HL-60 (cell line): Measurements from ENCODE around the gene ZNG1A.
"Not testable (repeated sequence)": the region's sequence is repeated elsewhere in the genome, so short reads cannot be mapped to it uniquely, and the experiment has no call there.

ENCODE experiments used
- DNase-seq, 2 experiments: peaks; one replicate each; pipeline ENCODE4 v3.0.0-alpha.2; 2010 to 2020; ENCODE audit warnings: low read depth in 1 of 2, low spot score in 1 of 2
- H3K27ac ChIP-seq: fragments of 250-450 bp; sonication (Bioruptor Pico); replicated peaks from 2 replicates; pipeline ENCODE4 v1.5.1; 2020; ENCODE audit warnings: mild to moderate bottlenecking, moderate library complexity
- H3K27me3 ChIP-seq: fragments of 250-450 bp; sonication (Bioruptor Pico); 2 replicates; pipeline ENCODE4 v1.5.1; 2021; ENCODE audit warnings: mild to moderate bottlenecking, moderate library complexity; ENCODE audit not compliant: insufficient read depth, poor library complexity, severe bottlenecking
- H3K4me3 ChIP-seq: replicated peaks from 2 replicates; pipeline ENCODE4 v1.5.1; 2011; ENCODE audit warnings: mild to moderate bottlenecking, control low read depth, low read length; ENCODE audit not compliant: insufficient read depth
- GABPA ChIP-seq: IDR thresholded peaks from 2 replicates; pipeline ENCODE4 v1.6.1; 2012; ENCODE audit warnings: low read depth
- POLR2AphosphoS5 ChIP-seq: IDR thresholded peaks from 2 replicates; pipeline ENCODE4 v1.6.1; 2012; ENCODE audit warnings: low read depth
- SPI1 ChIP-seq: IDR thresholded peaks from 2 replicates; pipeline ENCODE4 v1.6.1; 2012; ENCODE audit warnings: low read depth, mild to moderate bottlenecking, borderline replicate concordance
- long read RNA-seq: library from polyadenylated mRNA; unstranded; transcript quantifications from one replicate; pipeline ENCODE4 v2.0.0, GENCODE V29; 2020
- TF ChIP-seq, protein P1 (sequence below): IDR thresholded peaks from one replicate; pipeline ENCODE4 v1.5.1; 2011; ENCODE audit warnings: low read length, control low read depth, inconsistent platforms; ENCODE audit not compliant: insufficient read depth
- TF ChIP-seq, protein P2 (sequence below): IDR thresholded peaks from 2 replicates; pipeline ENCODE4 v1.6.1; 2012; ENCODE audit warnings: low read depth; ENCODE audit not compliant: insufficient replicate concordance

The ZNG1A gene
- long read RNA-seq, transcript CBWD1-207 (14 exons, 1,241 nt) = minor isoform, 18 of 359 reads
- long read RNA-seq, transcript CBWD1-202 (15 exons, 1,706 nt) = minor isoform, 123 of 359 reads
- long read RNA-seq, transcript CBWD1-201 (16 exons, 1,771 nt) = major isoform, 162 of 359 reads
- long read RNA-seq, partial matches to known transcripts = 5 of 359 reads
- long read RNA-seq, other reads (novel, unspliced or antisense) = 48 of 359 reads

- peak within 1 kb of the TSS; percentile 27 for H3K27ac ChIP-seq
Measured at GRCh38 chr9:178970-179383, at the start of gene ZNG1A. TSS of gene ZNG1A (minus strand) at chr9:179056. CDS start at chr9:178969, 87 bp downstream.

DNA sequence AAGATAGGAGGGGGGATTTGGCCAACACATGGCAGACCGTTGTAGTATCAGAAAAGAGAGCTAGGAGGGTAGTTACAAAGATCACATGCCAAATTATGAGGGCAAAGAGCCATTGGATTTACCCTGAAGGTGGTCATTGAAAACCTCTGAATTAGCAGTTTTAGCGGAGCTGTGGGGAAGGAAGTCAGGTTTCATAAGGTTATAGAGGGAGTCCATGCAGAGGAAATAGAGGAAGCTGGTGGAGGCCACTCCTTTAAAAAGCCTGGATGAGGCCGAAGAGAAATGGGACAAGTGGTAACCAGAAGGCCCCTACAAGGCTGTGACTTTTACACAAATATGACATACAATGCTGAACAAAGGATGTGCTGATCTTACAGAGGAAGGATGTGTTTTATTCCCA is 49.0 kb upstream of the ZNG1A start:
- TF ChIP-seq SPI1 = peak; percentile 89
- TF ChIP-seq GABPA = no peak
- Histone ChIP-seq H3K27me3 (no peaks in the 10 kb centered on the region), H3K4me3 (no peak overlapping the region), H3K27ac (peak overlapping the region; percentile 30; the same call in 1 of the 2 replicates)
- DNase-seq = peak in 1 of 2 experiments; percentile 70

More at GRCh38 chr9:178970-179383, at the start of gene ZNG1A:
- peak within 1 kb of the TSS; percentile 57 for H3K4me3 ChIP-seq
- not testable (repeated sequence) for H3K27me3 ChIP-seq
- DNase-seq = peak; percentile 75 to 94

- Histone ChIP-seq H3K4me3 (no peak overlapping the region), H3K27ac (no peak overlapping the region), H3K27me3 (no peaks in the 10 kb centered on the region)
- TF ChIP-seq, protein P1, sequence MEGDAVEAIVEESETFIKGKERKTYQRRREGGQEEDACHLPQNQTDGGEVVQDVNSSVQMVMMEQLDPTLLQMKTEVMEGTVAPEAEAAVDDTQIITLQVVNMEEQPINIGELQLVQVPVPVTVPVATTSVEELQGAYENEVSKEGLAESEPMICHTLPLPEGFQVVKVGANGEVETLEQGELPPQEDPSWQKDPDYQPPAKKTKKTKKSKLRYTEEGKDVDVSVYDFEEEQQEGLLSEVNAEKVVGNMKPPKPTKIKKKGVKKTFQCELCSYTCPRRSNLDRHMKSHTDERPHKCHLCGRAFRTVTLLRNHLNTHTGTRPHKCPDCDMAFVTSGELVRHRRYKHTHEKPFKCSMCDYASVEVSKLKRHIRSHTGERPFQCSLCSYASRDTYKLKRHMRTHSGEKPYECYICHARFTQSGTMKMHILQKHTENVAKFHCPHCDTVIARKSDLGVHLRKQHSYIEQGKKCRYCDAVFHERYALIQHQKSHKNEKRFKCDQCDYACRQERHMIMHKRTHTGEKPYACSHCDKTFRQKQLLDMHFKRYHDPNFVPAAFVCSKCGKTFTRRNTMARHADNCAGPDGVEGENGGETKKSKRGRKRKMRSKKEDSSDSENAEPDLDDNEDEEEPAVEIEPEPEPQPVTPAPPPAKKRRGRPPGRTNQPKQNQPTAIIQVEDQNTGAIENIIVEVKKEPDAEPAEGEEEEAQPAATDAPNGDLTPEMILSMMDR = no peak
- no peak for DNase-seq
Measured at GRCh38 chr9:224582-225520, 46.0 kb upstream of the ZNG1A start.

- Histone ChIP-seq H3K27ac (no peak overlapping the region), H3K4me3 (no peak overlapping the region), H3K27me3 (no peaks in the 10 kb centered on the region)
- TF ChIP-seq, protein P2, sequence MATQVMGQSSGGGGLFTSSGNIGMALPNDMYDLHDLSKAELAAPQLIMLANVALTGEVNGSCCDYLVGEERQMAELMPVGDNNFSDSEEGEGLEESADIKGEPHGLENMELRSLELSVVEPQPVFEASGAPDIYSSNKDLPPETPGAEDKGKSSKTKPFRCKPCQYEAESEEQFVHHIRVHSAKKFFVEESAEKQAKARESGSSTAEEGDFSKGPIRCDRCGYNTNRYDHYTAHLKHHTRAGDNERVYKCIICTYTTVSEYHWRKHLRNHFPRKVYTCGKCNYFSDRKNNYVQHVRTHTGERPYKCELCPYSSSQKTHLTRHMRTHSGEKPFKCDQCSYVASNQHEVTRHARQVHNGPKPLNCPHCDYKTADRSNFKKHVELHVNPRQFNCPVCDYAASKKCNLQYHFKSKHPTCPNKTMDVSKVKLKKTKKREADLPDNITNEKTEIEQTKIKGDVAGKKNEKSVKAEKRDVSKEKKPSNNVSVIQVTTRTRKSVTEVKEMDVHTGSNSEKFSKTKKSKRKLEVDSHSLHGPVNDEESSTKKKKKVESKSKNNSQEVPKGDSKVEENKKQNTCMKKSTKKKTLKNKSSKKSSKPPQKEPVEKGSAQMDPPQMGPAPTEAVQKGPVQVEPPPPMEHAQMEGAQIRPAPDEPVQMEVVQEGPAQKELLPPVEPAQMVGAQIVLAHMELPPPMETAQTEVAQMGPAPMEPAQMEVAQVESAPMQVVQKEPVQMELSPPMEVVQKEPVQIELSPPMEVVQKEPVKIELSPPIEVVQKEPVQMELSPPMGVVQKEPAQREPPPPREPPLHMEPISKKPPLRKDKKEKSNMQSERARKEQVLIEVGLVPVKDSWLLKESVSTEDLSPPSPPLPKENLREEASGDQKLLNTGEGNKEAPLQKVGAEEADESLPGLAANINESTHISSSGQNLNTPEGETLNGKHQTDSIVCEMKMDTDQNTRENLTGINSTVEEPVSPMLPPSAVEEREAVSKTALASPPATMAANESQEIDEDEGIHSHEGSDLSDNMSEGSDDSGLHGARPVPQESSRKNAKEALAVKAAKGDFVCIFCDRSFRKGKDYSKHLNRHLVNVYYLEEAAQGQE = no peak
- TF ChIP-seq SPI1 = peak; percentile 40
- DNase-seq = no peak
Measured at GRCh38 chr9:224026-224425, 45.2 kb upstream of the ZNG1A start.

DNA sequence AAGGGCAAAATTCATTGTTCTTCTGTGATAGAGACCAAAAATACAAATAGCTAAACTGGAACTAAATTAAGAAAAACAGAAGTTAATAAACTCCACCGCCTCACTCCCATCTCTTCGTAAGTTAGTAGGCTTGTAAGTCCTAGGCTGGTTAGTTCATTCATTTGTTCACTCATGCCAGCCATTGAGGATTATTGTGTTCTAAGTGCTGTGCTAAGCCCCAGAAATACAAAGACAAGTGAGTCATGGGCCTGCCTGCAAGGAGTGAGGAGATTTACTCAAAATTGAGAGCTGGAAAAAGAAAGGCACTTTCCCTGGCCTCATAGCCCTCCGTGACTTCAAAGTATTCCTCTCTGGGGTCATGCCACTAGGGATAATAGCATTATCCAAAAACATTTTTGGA is 44.3 kb upstream of the ZNG1A start:
- TF ChIP-seq, protein P1 = no peak
- TF ChIP-seq, protein P2 = no peak
- TF ChIP-seq GABPA = no peak
- no peak for TF ChIP-seq POLR2AphosphoS5
- TF ChIP-seq SPI1 = no peak
- no peak for DNase-seq
- H3K27me3 ChIP-seq = no peaks in the 10 kb centered on the region
- no peak overlapping the region for H3K4me3 ChIP-seq
- peak overlapping the region; percentile 20; the same call in 1 of the 2 replicates for H3K27ac ChIP-seq
